ENCODE data around the gene VSIG8.
"Not testable (repeated sequence)": the region's sequence is repeated elsewhere in the genome, so short reads cannot be mapped to it uniquely, and the experiment has no call there.

DNA sequence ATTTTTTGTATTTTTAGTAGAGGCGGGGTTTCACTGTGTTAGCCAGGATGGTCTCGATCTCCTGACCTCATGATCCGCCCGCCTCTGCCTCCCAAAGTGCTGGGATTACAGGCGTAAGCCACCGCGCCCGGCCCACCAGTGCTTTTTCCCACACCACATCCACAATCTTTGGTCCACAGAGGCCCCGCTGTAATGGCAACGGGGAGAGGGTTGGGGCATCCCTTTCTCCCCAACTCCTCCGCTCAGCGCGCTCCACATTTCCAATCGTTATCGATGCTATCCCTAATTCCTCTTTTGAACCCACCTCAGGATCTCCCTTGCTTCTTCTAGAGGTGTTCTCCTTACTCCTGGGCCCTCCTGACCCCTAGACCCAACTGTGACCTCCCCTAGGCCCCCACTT is 37.2 kb upstream of the VSIG8 start:
- TF ChIP-seq POLR2A (IDR thresholded peaks at IDR 0.05; ENCODE audit: low read depth, low read length); FOS (IDR thresholded peaks at IDR 0.05; ENCODE audit: low read depth, low read length); MXI1 (IDR thresholded peaks at IDR 0.05; ENCODE audit: borderline replicate concordance, low read depth, low read length); CEBPB (IDR thresholded peaks at IDR 0.05; ENCODE audit: low read depth, low read length): not testable (repeated sequence)
- TF ChIP-seq, protein P1, sequence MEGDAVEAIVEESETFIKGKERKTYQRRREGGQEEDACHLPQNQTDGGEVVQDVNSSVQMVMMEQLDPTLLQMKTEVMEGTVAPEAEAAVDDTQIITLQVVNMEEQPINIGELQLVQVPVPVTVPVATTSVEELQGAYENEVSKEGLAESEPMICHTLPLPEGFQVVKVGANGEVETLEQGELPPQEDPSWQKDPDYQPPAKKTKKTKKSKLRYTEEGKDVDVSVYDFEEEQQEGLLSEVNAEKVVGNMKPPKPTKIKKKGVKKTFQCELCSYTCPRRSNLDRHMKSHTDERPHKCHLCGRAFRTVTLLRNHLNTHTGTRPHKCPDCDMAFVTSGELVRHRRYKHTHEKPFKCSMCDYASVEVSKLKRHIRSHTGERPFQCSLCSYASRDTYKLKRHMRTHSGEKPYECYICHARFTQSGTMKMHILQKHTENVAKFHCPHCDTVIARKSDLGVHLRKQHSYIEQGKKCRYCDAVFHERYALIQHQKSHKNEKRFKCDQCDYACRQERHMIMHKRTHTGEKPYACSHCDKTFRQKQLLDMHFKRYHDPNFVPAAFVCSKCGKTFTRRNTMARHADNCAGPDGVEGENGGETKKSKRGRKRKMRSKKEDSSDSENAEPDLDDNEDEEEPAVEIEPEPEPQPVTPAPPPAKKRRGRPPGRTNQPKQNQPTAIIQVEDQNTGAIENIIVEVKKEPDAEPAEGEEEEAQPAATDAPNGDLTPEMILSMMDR (conservative IDR thresholded peaks at IDR 0.05; ENCODE audit: low read depth, low read length) = not testable (repeated sequence)
- TF ChIP-seq, protein P2, sequence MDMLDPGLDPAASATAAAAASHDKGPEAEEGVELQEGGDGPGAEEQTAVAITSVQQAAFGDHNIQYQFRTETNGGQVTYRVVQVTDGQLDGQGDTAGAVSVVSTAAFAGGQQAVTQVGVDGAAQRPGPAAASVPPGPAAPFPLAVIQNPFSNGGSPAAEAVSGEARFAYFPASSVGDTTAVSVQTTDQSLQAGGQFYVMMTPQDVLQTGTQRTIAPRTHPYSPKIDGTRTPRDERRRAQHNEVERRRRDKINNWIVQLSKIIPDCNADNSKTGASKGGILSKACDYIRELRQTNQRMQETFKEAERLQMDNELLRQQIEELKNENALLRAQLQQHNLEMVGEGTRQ (IDR thresholded peaks at IDR 0.05; ENCODE audit: low read depth, low read length) = not testable (repeated sequence)
- TF ChIP-seq, protein P3, sequence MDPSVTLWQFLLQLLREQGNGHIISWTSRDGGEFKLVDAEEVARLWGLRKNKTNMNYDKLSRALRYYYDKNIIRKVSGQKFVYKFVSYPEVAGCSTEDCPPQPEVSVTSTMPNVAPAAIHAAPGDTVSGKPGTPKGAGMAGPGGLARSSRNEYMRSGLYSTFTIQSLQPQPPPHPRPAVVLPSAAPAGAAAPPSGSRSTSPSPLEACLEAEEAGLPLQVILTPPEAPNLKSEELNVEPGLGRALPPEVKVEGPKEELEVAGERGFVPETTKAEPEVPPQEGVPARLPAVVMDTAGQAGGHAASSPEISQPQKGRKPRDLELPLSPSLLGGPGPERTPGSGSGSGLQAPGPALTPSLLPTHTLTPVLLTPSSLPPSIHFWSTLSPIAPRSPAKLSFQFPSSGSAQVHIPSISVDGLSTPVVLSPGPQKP (IDR thresholded peaks at IDR 0.05; ENCODE audit: borderline replicate concordance, low read depth, low read length) = not testable (repeated sequence)

All from IMR-90 (cell line).